K562 (cell line): Measurements from ENCODE around the gene DRC3.

Source experiments
- GATA2 ChIP-seq: sonication (generic); formaldehyde crosslinking; IDR thresholded peaks from 2 replicates; pipeline ENCODE4 v1.4.0; 2020; ENCODE audit warnings: mild to moderate bottlenecking, missing genetic modification reagents
- KLF13 ChIP-seq: fragments of 450-650 bp; IDR thresholded peaks from 2 replicates; pipeline ENCODE4 v1.6.1; 2016; ENCODE audit warnings: missing genetic modification characterization, low read depth, mild to moderate bottlenecking, missing compliant biosample characterization, moderate library complexity, borderline replicate concordance
- NFYB ChIP-seq: IDR thresholded peaks from 2 replicates; pipeline ENCODE4 v1.6.1; 2011; ENCODE audit warnings: mild to moderate bottlenecking, moderate library complexity; ENCODE audit not compliant: insufficient read length; ENCODE audit errors: extremely low read depth
- NR2C2 ChIP-seq, 2 experiments: fragments of 200-800 bp in 1 of 2; sonication (Bioruptor generic) in 1 of 2; sonication (generic) in 1 of 2; formaldehyde crosslinking in 1 of 2; IDR thresholded peaks; 2 replicates each; pipeline versions ENCODE4 v1.6.1 to v1.8.0; 2016 to 2022; ENCODE audit warnings: mild to moderate bottlenecking in 1 of 2, missing compliant biosample characterization in 1 of 2, missing genetic modification characterization in 1 of 2, missing genetic modification reagents in 1 of 2
- POLR2B ChIP-seq: fragments of 450-650 bp; IDR thresholded peaks from 2 replicates; pipeline ENCODE4 v1.6.1; 2018; ENCODE audit warnings: low read depth; ENCODE audit not compliant: partially characterized antibody
- SRF ChIP-seq, 2 experiments: fragments of 250-450, 450-650 bp in 1 of 2; sonication (Bioruptor Pico) in 1 of 2; sonication (generic) in 1 of 2; formaldehyde crosslinking; IDR thresholded peaks; 2 replicates each; pipeline versions ENCODE4 v1.5.0 to v1.5.1; 2020 to 2022; ENCODE audit warnings: mild to moderate bottlenecking in 1 of 2, missing genetic modification reagents in 1 of 2
- ZNF707 ChIP-seq: fragments of 250-450 bp; sonication (Bioruptor Pico); conservative IDR thresholded peaks from 2 replicates; pipeline ENCODE4 v1.8.0; 2022; ENCODE audit warnings: inconsistent platforms, mild to moderate bottlenecking, moderate library complexity

- TF ChIP-seq POLR2B (no peak), NR2C2 (CRISPR knock-in tag; IDR thresholded peaks at IDR 0.05) (no peak), NR2C2 (tag; IDR thresholded peaks at IDR 0.05) (no peak), KLF13 (tag) (no peak), NFYB (no peak), GATA2 (CRISPR knock-in tag) (no peak), SRF (CRISPR knock-in tag; IDR thresholded peaks at IDR 0.05) (no peak), ZNF707 (CRISPR knock-in tag) (no peak)
Observed at GRCh38 chr17:17947309-17947708, 25.4 kb upstream of the DRC3 start.
